Effector memory CD8-positive, alpha-beta T cell (primary cell): Measurements from ENCODE around the gene SLC5A12.

Experiments used
- ATAC-seq: fragments of 150-1000 bp; cut with Tn5 transposase; replicated peaks from 2 replicates; pipeline ENCODE4 v1.10.0; 2021; ENCODE audit warnings: mild to moderate bottlenecking, moderate library complexity
- DNase-seq, 3 experiments: peaks; one replicate each; pipeline ENCODE4 v3.0.0; 2021
- H3K27ac Mint-ChIP-seq, 2 donors: one replicate each; pipeline ENCODE4 v1.8.0; 2022; ENCODE audit warnings: mild to moderate bottlenecking in 2 of 2, mixed read lengths in 2 of 2, moderate library complexity in 2 of 2
- H3K27me3 Mint-ChIP-seq, 2 donors: one replicate each; pipeline ENCODE4 v1.8.0; 2022; ENCODE audit warnings: mixed read lengths in 2 of 2
- H3K36me3 Mint-ChIP-seq: one replicate; pipeline ENCODE4 v1.8.0; 2022; ENCODE audit warnings: mild to moderate bottlenecking, moderate library complexity, mixed read lengths; ENCODE audit not compliant: insufficient read depth
- H3K4me1 Mint-ChIP-seq, 2 donors: one replicate each; pipeline ENCODE4 v1.8.0; 2022; ENCODE audit warnings: low read depth in 2 of 2, mixed read lengths in 2 of 2
- H3K4me3 Mint-ChIP-seq, 2 donors: one replicate each; pipeline ENCODE4 v1.8.0; 2022; ENCODE audit warnings: mild to moderate bottlenecking in 2 of 2, mixed read lengths in 2 of 2, moderate library complexity in 2 of 2
- H3K9me3 Mint-ChIP-seq, 2 donors: one replicate each; pipeline ENCODE4 v1.8.0; 2022; ENCODE audit warnings: mixed read lengths in 2 of 2

SLC5A12 gene

DNA sequence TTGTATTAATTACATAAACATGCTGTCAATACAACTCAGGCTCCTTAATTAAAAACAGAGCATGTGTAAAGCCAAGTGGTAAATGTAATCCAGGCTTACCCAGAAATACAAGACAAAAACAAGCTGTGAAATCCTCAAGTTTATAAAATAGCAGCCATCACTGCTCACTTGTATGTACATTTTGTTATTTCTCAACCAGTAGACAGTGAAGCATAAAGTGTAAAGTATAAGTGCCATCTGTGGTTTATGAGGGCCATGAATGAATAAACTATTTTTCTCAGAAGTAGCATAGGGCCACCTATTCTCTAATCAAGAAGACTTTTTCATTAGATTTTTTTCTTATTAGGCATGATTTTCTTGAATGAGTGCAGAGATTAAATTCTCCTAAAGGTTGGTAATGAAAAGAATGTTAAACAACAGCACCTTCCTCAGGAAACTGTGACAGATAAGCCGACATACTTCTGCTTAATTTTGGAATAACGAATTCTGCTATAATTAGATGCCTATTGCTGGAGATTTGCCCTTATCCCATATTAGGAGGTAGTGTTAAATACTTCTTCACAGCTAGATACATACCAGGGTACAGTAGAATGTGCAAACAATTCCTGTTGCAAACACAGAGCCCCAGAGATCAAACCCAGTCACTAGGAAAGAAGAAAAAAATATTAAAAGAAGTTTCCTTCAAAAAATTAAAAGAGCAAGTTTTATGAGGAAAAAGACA, 13.0 kb downstream of the SLC5A12 start:
- H3K27ac Mint-ChIP-seq: no peak overlapping the region
- H3K4me1 Mint-ChIP-seq: no peaks in the 10 kb centered on the region

DNA sequence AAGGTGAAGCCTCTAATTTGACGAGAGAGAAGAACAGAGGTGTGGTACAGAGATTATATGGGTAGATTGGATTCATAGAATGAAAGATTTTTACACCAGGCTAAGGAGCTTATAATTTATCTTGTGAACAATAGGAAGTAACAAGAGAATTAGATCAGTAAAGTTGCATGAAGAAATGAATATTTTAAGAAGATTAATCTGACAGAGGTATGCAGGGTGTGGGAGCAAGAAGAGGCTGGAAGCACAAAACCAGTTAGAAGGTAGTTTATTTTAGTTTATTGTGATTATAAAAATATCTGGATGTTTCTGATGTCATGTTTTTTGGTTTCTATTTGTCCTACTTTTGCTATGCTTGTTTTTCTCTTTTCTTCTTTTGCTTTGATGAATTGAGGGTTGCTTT, 15.7 kb downstream of the SLC5A12 start:
- Mint-ChIP-seq H3K4me3 (no peak overlapping the region), H3K4me1 (no peaks in the 10 kb centered on the region), H3K27me3 (no peaks in the 10 kb centered on the region), H3K36me3 (no peaks in the 10 kb centered on the region), H3K9me3 (peaks cover 13 to 17% of the 10 kb centered on the region in 2 donors), H3K27ac (no peak overlapping the region)
- no peak for DNase-seq
- ATAC-seq: no peak

More for the DNA sequence above, 13.0 kb downstream of the SLC5A12 start:
- Mint-ChIP-seq H3K4me3 (no peak overlapping the region), H3K27me3 (no peaks in the 10 kb centered on the region), H3K36me3 (no peaks in the 10 kb centered on the region), H3K9me3 (peaks cover 17 to 26% of the 10 kb centered on the region in 2 donors)
- DNase-seq: no peak
- no peak for ATAC-seq

DNA sequence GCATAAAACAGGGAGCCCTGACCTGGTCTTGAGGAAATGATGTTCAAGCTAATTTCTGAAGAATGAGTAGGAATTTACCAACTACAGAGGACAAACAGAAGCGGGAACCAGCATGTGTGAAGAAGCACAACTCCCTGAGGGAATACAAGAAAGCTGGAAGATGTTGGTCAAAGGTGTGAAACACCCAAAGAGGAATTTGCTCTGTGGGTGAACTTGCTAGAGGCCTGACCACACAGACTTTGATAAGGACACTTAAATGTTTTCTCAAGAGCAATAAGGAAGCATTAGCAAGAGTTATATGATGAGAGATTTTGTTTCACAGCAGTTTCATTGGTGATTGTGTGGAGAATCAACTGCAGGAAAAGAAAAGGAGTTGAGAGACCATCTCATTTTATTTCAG, 17.6 kb downstream of the SLC5A12 start:
- Mint-ChIP-seq H3K4me1 (no peaks in the 10 kb centered on the region), H3K36me3 (no peaks in the 10 kb centered on the region), H3K9me3 (peaks cover 13 to 23% of the 10 kb centered on the region in 2 donors), H3K27me3 (no peaks in the 10 kb centered on the region), H3K27ac (no peak overlapping the region), H3K4me3 (no peak overlapping the region)
- DNase-seq: no peak
- ATAC-seq: no peak

DNA sequence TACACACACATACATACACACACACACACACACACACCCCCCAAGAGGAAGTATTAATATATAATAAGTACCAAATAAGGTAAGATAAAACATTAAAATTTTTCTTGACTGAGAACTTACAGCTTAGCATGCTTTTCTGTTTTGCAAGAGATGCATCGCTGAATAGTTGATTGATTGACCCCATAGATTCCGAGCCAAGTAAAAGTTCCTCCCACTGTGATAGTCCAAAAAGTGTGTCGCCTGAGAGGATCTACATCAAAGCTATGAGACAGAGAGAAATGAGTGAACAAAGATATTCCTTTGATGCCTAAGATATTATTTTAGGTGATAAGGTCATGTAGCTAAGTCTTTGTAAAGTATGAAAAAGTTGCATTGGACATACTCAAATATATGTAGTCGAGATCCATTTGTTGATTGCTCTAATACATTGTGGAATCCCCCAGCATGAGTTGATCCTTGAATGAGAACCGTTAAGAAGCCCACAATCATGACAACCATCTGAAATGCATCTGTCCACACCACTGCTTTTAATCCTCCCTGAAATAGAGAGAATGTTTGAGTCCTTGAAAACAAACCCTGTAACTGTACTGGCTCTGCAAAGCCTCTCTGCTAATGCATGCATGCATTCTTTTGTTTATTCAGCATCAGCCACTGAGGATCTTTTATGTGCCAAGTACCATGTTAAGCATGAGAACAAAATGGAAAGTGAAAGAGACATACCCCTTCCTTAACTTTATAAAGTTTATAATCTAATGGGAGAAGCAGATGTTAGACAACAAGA, 18.3 kb downstream of the SLC5A12 start:
- H3K27ac Mint-ChIP-seq: no peak overlapping the region
- H3K36me3 Mint-ChIP-seq: no peaks in the 10 kb centered on the region
- no peak overlapping the region for H3K4me3 Mint-ChIP-seq
- DNase-seq (no peak), ATAC-seq (no peak)
- H3K27me3 Mint-ChIP-seq: no peaks in the 10 kb centered on the region
- no peaks in the 10 kb centered on the region for H3K4me1 Mint-ChIP-seq
- H3K9me3 Mint-ChIP-seq: peaks cover 13 to 23% of the 10 kb centered on the region in 2 donors

DNA sequence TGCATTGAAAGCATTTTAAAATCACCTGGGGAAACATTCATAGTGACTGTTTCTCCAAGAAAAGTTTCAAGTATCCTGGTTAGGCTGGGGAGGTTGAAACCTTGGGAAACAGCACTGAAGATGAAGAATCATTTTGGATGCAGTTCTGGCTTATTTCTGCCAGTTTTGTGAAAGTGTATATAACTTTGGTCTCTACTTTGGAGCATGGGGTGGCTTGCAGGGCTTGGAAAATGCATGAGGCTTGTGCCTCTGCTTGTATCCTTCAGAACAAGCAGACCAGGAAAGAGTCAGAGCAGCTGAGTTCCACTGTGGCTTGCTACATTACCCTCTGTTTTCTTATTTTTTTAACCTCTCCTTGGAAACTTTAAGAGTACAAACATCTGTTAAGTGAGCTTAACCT, 19.5 kb downstream of the SLC5A12 start:
- H3K9me3 Mint-ChIP-seq: peaks cover 13 to 23% of the 10 kb centered on the region in 2 donors

GRCh38 chr11:26700574-26701235, 21.2 kb downstream of the SLC5A12 start:
- no peak for ATAC-seq
- Mint-ChIP-seq H3K4me3 (no peak overlapping the region), H3K4me1 (no peaks in the 10 kb centered on the region), H3K36me3 (no peaks in the 10 kb centered on the region), H3K27ac (no peak overlapping the region), H3K27me3 (no peaks in the 10 kb centered on the region), H3K9me3 (peaks cover 9 to 33% of the 10 kb centered on the region in 2 donors)
- DNase-seq: no peak

More for the DNA sequence above, 19.5 kb downstream of the SLC5A12 start:
- ATAC-seq (no peak), DNase-seq (no peak)
- Mint-ChIP-seq H3K4me3 (no peak overlapping the region), H3K27ac (no peak overlapping the region), H3K27me3 (no peaks in the 10 kb centered on the region), H3K4me1 (no peaks in the 10 kb centered on the region), H3K36me3 (no peaks in the 10 kb centered on the region)

- no peak overlapping the region for H3K27ac Mint-ChIP-seq
- no peaks in the 10 kb centered on the region for H3K27me3 Mint-ChIP-seq
- H3K9me3 Mint-ChIP-seq: peaks cover 2 to 18% of the 10 kb centered on the region in 2 donors
- no peak for DNase-seq
- ATAC-seq: no peak
- H3K36me3 Mint-ChIP-seq: no peaks in the 10 kb centered on the region
- no peaks in the 10 kb centered on the region for H3K4me1 Mint-ChIP-seq
- no peak overlapping the region for H3K4me3 Mint-ChIP-seq
Observed at GRCh38 chr11:26698224-26698623, 23.6 kb downstream of the SLC5A12 start.

DNA sequence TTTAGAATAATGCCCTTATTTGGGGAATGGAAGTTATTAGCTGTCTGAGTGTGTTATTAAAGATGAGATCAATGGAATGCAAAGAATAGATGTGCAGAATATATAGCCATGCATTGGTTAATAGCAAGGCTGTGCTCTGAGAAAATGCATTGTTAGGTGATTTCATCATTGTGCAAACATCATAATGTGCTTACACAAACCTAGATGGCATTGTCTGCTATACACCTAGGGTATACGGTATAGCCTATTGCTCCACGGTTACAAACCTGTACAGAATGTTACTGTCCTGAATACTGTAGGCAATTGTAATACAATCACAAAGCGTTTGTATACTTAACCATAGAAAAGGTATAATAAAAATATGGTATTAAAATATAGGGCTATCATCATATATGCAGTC, 25.5 kb downstream of the SLC5A12 start:
- no peak overlapping the region for H3K4me3 Mint-ChIP-seq
- H3K9me3 Mint-ChIP-seq: peaks cover 4 to 18% of the 10 kb centered on the region in 2 donors
- DNase-seq (no peak), ATAC-seq (no peak)
- no peaks in the 10 kb centered on the region for H3K4me1 Mint-ChIP-seq
- no peaks in the 10 kb centered on the region for H3K27me3 Mint-ChIP-seq
- no peaks in the 10 kb centered on the region for H3K36me3 Mint-ChIP-seq
- no peak overlapping the region for H3K27ac Mint-ChIP-seq

DNA sequence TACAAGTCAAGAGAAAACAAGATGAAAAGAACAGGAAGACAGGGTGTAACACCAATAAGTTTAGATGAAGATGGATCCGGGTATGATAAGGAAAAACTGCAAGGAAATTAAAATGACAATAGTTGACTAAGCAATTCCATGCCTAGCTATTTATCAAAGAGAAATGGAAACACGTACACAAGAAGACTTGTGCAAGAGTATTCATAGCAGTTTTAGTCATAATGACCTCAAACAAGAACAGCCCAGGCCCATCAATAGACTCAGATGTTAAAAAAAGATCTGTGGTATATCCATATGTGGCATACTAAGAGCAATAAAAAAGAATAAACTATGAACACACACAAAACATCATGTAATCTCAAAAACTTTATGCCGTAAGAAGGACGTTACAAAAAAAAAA, 33.2 kb downstream of the SLC5A12 start:
- no peaks in the 10 kb centered on the region for H3K4me1 Mint-ChIP-seq
- H3K4me3 Mint-ChIP-seq: no peak overlapping the region
- H3K27ac Mint-ChIP-seq: no peak overlapping the region
- H3K9me3 Mint-ChIP-seq: peaks cover 0 to 2% of the 10 kb centered on the region in 2 donors
- ATAC-seq (no peak), DNase-seq (no peak)
- no peaks in the 10 kb centered on the region for H3K27me3 Mint-ChIP-seq
- no peaks in the 10 kb centered on the region for H3K36me3 Mint-ChIP-seq

DNA sequence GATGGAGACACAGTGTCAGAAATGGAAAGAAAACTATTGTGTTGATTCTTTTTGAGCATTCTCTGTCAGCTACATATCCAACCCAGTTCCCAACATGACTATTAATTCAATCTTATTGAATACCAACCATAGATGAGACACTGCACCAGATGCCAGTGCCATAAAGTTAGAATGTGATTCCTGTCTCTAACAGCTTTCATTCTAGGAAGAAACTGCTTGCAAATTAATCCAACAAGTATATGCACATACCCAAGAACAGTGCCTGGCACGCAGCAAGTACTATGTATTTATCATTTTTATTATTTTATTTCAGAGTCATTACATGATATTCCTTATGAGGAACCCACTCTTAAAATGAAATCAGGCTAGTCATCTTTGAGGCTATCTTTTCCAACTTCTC, 34.5 kb downstream of the SLC5A12 start:
- ATAC-seq: no peak

DNA sequence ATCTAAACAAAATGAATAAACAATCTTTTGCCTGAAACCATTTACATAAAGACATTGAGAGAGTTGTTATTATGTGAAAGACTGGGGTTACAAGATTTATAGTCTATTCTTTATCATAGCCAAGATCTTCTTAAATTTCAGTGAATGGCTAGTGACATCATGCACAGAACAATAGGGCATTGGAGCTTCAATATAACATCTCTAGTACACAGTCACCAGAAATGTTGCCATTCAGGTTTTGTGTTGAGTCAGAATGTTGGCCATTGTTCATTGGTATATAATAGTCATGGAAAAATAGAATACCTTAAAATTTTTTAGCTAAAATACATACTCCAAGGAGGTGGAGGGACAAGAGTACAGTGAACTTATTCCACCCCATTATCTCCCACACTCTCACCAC, 44.3 kb downstream of the SLC5A12 start:
- Mint-ChIP-seq H3K27ac (no peak overlapping the region), H3K4me1 (no peaks in the 10 kb centered on the region), H3K9me3 (peaks cover 11 to 12% of the 10 kb centered on the region in 2 donors), H3K4me3 (no peak overlapping the region), H3K36me3 (no peaks in the 10 kb centered on the region), H3K27me3 (no peaks in the 10 kb centered on the region)
- ATAC-seq: no peak
- no peak for DNase-seq

More for the DNA sequence above, 34.5 kb downstream of the SLC5A12 start:
- no peak overlapping the region for H3K27ac Mint-ChIP-seq
- H3K4me3 Mint-ChIP-seq: no peak overlapping the region
- no peaks in the 10 kb centered on the region for H3K4me1 Mint-ChIP-seq
- H3K9me3 Mint-ChIP-seq: peaks cover 0 to 2% of the 10 kb centered on the region in 2 donors
- no peak for DNase-seq
- no peaks in the 10 kb centered on the region for H3K27me3 Mint-ChIP-seq
- H3K36me3 Mint-ChIP-seq: no peaks in the 10 kb centered on the region

- ATAC-seq: no peak
- Mint-ChIP-seq H3K4me3 (no peak overlapping the region), H3K4me1 (no peaks in the 10 kb centered on the region), H3K9me3 (peaks cover 11 to 12% of the 10 kb centered on the region in 2 donors), H3K36me3 (no peaks in the 10 kb centered on the region), H3K27me3 (no peaks in the 10 kb centered on the region), H3K27ac (no peak overlapping the region)
- DNase-seq: no peak
Observed at GRCh38 chr11:26676641-26677040, 45.2 kb downstream of the SLC5A12 start.

DNA sequence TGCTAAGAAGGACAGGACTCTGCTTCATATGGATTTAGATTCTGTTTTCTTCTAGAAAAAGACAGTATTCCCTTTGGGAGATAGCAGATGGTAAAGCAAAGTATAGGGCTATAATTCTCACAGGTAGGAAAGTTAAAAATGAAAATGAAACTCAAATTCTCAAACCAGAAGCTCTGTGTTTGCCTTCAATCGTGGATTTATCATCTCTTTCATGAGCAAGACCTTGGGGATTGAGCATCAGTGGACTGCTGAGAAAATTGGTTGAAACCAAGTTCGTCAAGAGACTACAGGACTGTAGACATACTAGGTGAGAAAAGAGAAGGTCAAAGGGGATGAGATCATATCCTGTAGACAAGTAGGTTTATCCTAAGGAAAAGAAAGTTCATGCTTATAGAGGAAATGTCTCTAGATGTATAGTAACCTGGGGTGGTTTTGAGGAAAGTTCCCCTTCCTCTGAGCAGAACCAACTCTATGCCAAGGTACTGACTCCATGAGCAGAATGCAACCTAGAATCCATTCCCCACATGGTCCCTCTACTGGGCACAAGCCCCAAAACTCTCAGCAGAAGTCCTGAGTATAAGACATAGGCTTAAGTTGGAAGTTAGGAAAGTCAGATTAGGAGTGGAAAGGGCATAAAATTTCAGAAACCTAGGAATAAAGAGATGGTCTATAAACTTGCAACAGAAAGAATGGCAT, 46.5 kb downstream of the SLC5A12 start:
- DNase-seq (no peak), ATAC-seq (no peak)
- Mint-ChIP-seq H3K36me3 (no peaks in the 10 kb centered on the region), H3K27me3 (no peaks in the 10 kb centered on the region), H3K9me3 (peaks cover 11 to 13% of the 10 kb centered on the region in 2 donors), H3K4me1 (no peaks in the 10 kb centered on the region), H3K27ac (no peak overlapping the region), H3K4me3 (no peak overlapping the region)
